Coronary artery (tissue), 2 donors: ENCODE data around the gene TOM1L2.

Experiments used
- DNase-seq: peaks from one replicate; pipeline ENCODE4 v3.0.0-alpha.2; 2017; ENCODE audit warnings: low spot score
- H3K27ac ChIP-seq, 2 donors: fragments of 200-600 bp; sonication (generic); one replicate each; pipeline ENCODE4 v1.5.1; 2016 to 2019
- H3K4me3 ChIP-seq: fragments of 200-600 bp; sonication (generic); 2 replicates; pipeline ENCODE4 v1.5.1; 2016; ENCODE audit warnings: mild to moderate bottlenecking, moderate library complexity
- CTCF ChIP-seq: fragments of 200-600 bp; sonication (generic); IDR thresholded peaks from one replicate; pipeline ENCODE4 v1.5.1; 2019; ENCODE audit warnings: antibody characterized with exemption

TOM1L2 gene

GRCh38 chr17:17859909-17860765, 112.1 kb downstream of the TOM1L2 start:
- Histone ChIP-seq H3K27ac (peak overlapping the region in 1 of 2 donors; percentile 32), H3K4me3 (no peak overlapping the region)
- no peak for DNase-seq
- peak; percentile 92 for TF ChIP-seq CTCF

GRCh38 chr17:17857496-17857895, 114.7 kb downstream of the TOM1L2 start:
- no peak overlapping the region for H3K27ac ChIP-seq
- DNase-seq, result no peak

GRCh38 chr17:17856386-17856785, 115.8 kb downstream of the TOM1L2 start:
- peak overlapping the region in 1 of 2 donors; percentile 7 for H3K27ac ChIP-seq
- DNase-seq, result no peak
- H3K4me3 ChIP-seq, result no peak overlapping the region
- TF ChIP-seq CTCF, result no peak

More at GRCh38 chr17:17857496-17857895, 114.7 kb downstream of the TOM1L2 start:
- TF ChIP-seq CTCF, result no peak
- no peak overlapping the region for H3K4me3 ChIP-seq

- Histone ChIP-seq H3K4me3 (no peak overlapping the region), H3K27ac (peak overlapping the region in 1 of 2 donors; percentile 7)
- TF ChIP-seq CTCF, result no peak
- no peak for DNase-seq
These were observed 116.2 kb downstream of the TOM1L2 start for GRCh38 chr17:17855976-17856375.

GRCh38 chr17:17853811-17854447, 118.3 kb downstream of the TOM1L2 start:
- H3K4me3 ChIP-seq, result no peak overlapping the region

GRCh38 chr17:17852930-17853329, 119.3 kb downstream of the TOM1L2 start:
- Histone ChIP-seq H3K4me3 (no peak overlapping the region), H3K27ac (peak overlapping the region in 1 of 2 donors; percentile 15)
- TF ChIP-seq CTCF, result no peak
- DNase-seq, result no peak

More at GRCh38 chr17:17853811-17854447, 118.3 kb downstream of the TOM1L2 start:
- no peak overlapping the region for H3K27ac ChIP-seq
- no peak for TF ChIP-seq CTCF
- DNase-seq, result no peak
